Common myeloid progenitor, CD34-positive (primary cell): ENCODE measurements around the gene ESR2.

Experiments
- CTCF ChIA-PET: fragments of 350-600 bp; sonication (Branson Sonifier 250); formaldehyde crosslinking; loops from one replicate; lab custom pipeline; 2021; ENCODE audit warnings: antibody characterized with exemption; lab: Charles Lee
- POLR2A ChIA-PET: fragments of 350-600 bp; sonication (Branson Sonifier 250); formaldehyde crosslinking; loops from one replicate; lab custom pipeline; 2021; ENCODE audit warnings: antibody characterized with exemption; lab: Charles Lee
- DNase-seq, 3 donors: peaks; one replicate each; pipeline versions ENCODE4 v3.0.0 to v3.0.0-alpha.2; 2013
- H3K27ac ChIP-seq, 2 experiments: 1 replicate in 1 of 2; 2 replicates in 1 of 2; pipeline ENCODE4 v1.7.0; 2013; ENCODE audit warnings: inconsistent platforms in 2 of 2, low read length in 2 of 2, mild to moderate bottlenecking in 2 of 2, low read depth in 1 of 2, moderate library complexity in 1 of 2; ENCODE audit not compliant: severe bottlenecking in 2 of 2, insufficient read depth in 1 of 2, poor library complexity in 1 of 2
- H3K27me3 ChIP-seq, 5 experiments: replicated peaks in 2 of 5; 1 replicate in 3 of 5; 2 replicates in 2 of 5; pipeline versions ENCODE4 v1.6.1 to v1.7.0; 2013; ENCODE audit warnings: low read length in 4 of 5, mild to moderate bottlenecking in 2 of 5, moderate library complexity in 2 of 5, inconsistent platforms in 1 of 5; ENCODE audit not compliant: insufficient read depth in 5 of 5, control insufficient read depth in 4 of 5
- H3K36me3 ChIP-seq, 4 experiments: 1 replicate in 2 of 4; 2 replicates in 2 of 4; pipeline versions ENCODE4 v1.6.1 to v1.7.0; 2013; ENCODE audit warnings: low read length in 3 of 4, control low read depth in 1 of 4, mild to moderate bottlenecking in 1 of 4; ENCODE audit not compliant: control insufficient read depth in 4 of 4, insufficient read depth in 4 of 4
- H3K4me1 ChIP-seq, 4 experiments: 1 replicate in 3 of 4; 2 replicates in 1 of 4; pipeline versions ENCODE4 v1.6.1 to v1.7.1; 2013; ENCODE audit warnings: low read length in 3 of 4, mild to moderate bottlenecking in 3 of 4, control low read depth in 1 of 4, inconsistent platforms in 1 of 4, moderate library complexity in 1 of 4; ENCODE audit not compliant: control insufficient read depth in 4 of 4, insufficient read depth in 4 of 4; ENCODE audit errors: control extremely low read depth in 1 of 4
- H3K4me3 ChIP-seq, 7 experiments: 1 replicate in 4 of 7; 2 replicates in 3 of 7; pipeline versions ENCODE4 v1.5.1 to v1.7.0; 2013; ENCODE audit warnings: mild to moderate bottlenecking in 7 of 7, low read length in 6 of 7, moderate library complexity in 6 of 7, inconsistent platforms in 2 of 7, low read depth in 2 of 7, control low read depth in 1 of 7; ENCODE audit not compliant: insufficient read depth in 4 of 7, control insufficient read depth in 1 of 7; ENCODE audit errors: extremely low read depth in 1 of 7
- H3K9me3 ChIP-seq, 5 experiments: 1 replicate in 4 of 5; 2 replicates in 1 of 5; pipeline versions ENCODE4 v1.6.1 to v1.7.1; 2013; ENCODE audit warnings: low read length in 4 of 5, mild to moderate bottlenecking in 2 of 5, inconsistent platforms in 1 of 5, low read depth in 1 of 5, moderate library complexity in 1 of 5; ENCODE audit not compliant: control insufficient read depth in 4 of 5, insufficient read depth in 2 of 5; ENCODE audit errors: control extremely low read depth in 1 of 5
- WGBS: methylation state at CpG from one replicate; pipeline ENCODE4 v1.1.5; 2013; ENCODE audit not compliant: insufficient coverage; 5-methylcytosine and 5-hydroxymethylcytosine counted together

Gene ESR2

GRCh38 chr14:64174922-64175782, 119.0 kb downstream of the ESR2 start:
- Histone ChIP-seq H3K27ac (no peak overlapping the region), H3K9me3 (no peaks in the 10 kb centered on the region), H3K4me1 (no peaks in the 10 kb centered on the region), H3K27me3 (no peaks in the 10 kb centered on the region), H3K4me3 (no peak overlapping the region), H3K36me3 (peaks cover 0 to 3% (median 0%) of the 10 kb centered on the region in 4 experiments)
- ChIA-PET POLR2A (no interaction called here), CTCF (interaction anchor here (1.1 kb wide), 1 partner anchor 12 kb away, joined by 3 read pairs; no protein-coding TSS in a partner anchor)
- no peak for DNase-seq
- no CpG with 5 or more reads among the region's 2 CpGs for WGBS

- DNase-seq: no peak
- WGBS: 100% methylated on average over 7 of the region's 8 CpGs
- Histone ChIP-seq H3K27me3 (no peaks in the 10 kb centered on the region), H3K4me3 (no peak overlapping the region), H3K27ac (no peak overlapping the region), H3K36me3 (no peaks in the 10 kb centered on the region), H3K4me1 (no peaks in the 10 kb centered on the region), H3K9me3 (no peaks in the 10 kb centered on the region)
- ChIA-PET CTCF (interaction anchor here (1.5 to 2.2 kb wide), 2 partner anchors 11 to 134 kb away, joined by 6 to 7 read pairs; no protein-coding TSS in a partner anchor), POLR2A (no interaction called here)
Observed at GRCh38 chr14:64170181-64170580, 124.0 kb downstream of the ESR2 start.

GRCh38 chr14:64159588-64159987, 134.6 kb downstream of the ESR2 start:
- Histone ChIP-seq H3K9me3 (no peaks in the 10 kb centered on the region), H3K4me3 (no peak overlapping the region), H3K4me1 (no peaks in the 10 kb centered on the region), H3K36me3 (no peaks in the 10 kb centered on the region), H3K27me3 (no peaks in the 10 kb centered on the region), H3K27ac (no peak overlapping the region)
- DNase-seq: peak; percentile 31 to 58 (median 47)
- WGBS: 50% methylated on average over 1 of the region's 3 CpGs
- CTCF ChIA-PET: interaction anchor here (1.7 kb wide), 1 partner anchor 10 kb away, joined by 7 read pairs; no protein-coding TSS in a partner anchor
- POLR2A ChIA-PET: no interaction called here

- Histone ChIP-seq H3K9me3 (no peaks in the 10 kb centered on the region), H3K27ac (no peak overlapping the region), H3K27me3 (no peaks in the 10 kb centered on the region), H3K4me3 (no peak overlapping the region), H3K4me1 (no peaks in the 10 kb centered on the region), H3K36me3 (no peaks in the 10 kb centered on the region)
- ChIA-PET POLR2A (no interaction called here), CTCF (interaction anchor here (1.4 to 1.7 kb wide), 2 partner anchors 11 to 135 kb away, joined by 5 to 7 read pairs; partner anchors contain the start of gene ESR2)
- no peak for DNase-seq
- WGBS: 94% methylated on average over 2 of the region's 2 CpGs
Observed at GRCh38 chr14:64158608-64159007, 135.6 kb downstream of the ESR2 start.

- no peaks in the 10 kb centered on the region for H3K9me3 ChIP-seq
- no peaks in the 10 kb centered on the region for H3K36me3 ChIP-seq
- no peak overlapping the region for H3K27ac ChIP-seq
- no peaks in the 10 kb centered on the region for H3K27me3 ChIP-seq
- CTCF ChIA-PET: no interaction called here
- no peak for DNase-seq
- no peaks in the 10 kb centered on the region for H3K4me1 ChIP-seq
- 100% methylated on average over 4 of the region's 8 CpGs for WGBS
- POLR2A ChIA-PET: no interaction called here
- H3K4me3 ChIP-seq: no peak overlapping the region
Observed at GRCh38 chr14:64149921-64150320, 144.2 kb downstream of the ESR2 start.

- POLR2A ChIA-PET: no interaction called here
- CTCF ChIA-PET: no interaction called here
Observed at GRCh38 chr14:64147126-64147790, 146.9 kb downstream of the ESR2 start.

More at GRCh38 chr14:64147126-64147790, 146.9 kb downstream of the ESR2 start:
- H3K4me3 ChIP-seq: no peak overlapping the region
- no peaks in the 10 kb centered on the region for H3K4me1 ChIP-seq
- DNase-seq: no peak
- no peak overlapping the region for H3K27ac ChIP-seq
- H3K27me3 ChIP-seq: no peaks in the 10 kb centered on the region
- no peaks in the 10 kb centered on the region for H3K9me3 ChIP-seq
- 97% methylated on average over 7 of the region's 7 CpGs for WGBS
- no peaks in the 10 kb centered on the region for H3K36me3 ChIP-seq
